ENCODE results near the gene C3orf70.

C3orf70 gene

GRCh38 chr3:185172086-185173049 is 19.5 kb upstream of the C3orf70 start:
- Histone ChIP-seq H3K27ac (ENCODE audit: extremely low read depth, low read depth, low read length) (no peak overlapping the region), H3K36me3 (ENCODE audit: control insufficient read depth in 2 of 2, insufficient read depth in 1 of 2, low read length in 2 of 2) (no peaks in the 10 kb centered on the region), H3K9me3 (ENCODE audit: control insufficient read depth, insufficient read depth, low read depth, low read length) (no peaks in the 10 kb centered on the region), H3K4me1 (ENCODE audit: control insufficient read depth, insufficient read depth, low read length) (no peaks in the 10 kb centered on the region), H3K4me3 (ENCODE audit: low read depth, low read length) (no peak overlapping the region)
- POLR2A ChIA-PET, result no interaction called here
- TF ChIP-seq ZNF324 (tag by site-specific recombination; IDR thresholded peaks at IDR 0.05) (no peak), ZNF2 (tag by site-specific recombination; IDR thresholded peaks at IDR 0.05) (no peak), ZNF404 (tag by site-specific recombination; IDR thresholded peaks at IDR 0.05) (no peak), ZNF266 (tag by site-specific recombination; IDR thresholded peaks at IDR 0.05; ENCODE audit: low read depth) (no peak), ZFP37 (tag by site-specific recombination; IDR thresholded peaks at IDR 0.05) (no peak), REST (tag by site-specific recombination; IDR thresholded peaks at IDR 0.05) (no peak), ZNF155 (tag by site-specific recombination; IDR thresholded peaks at IDR 0.05) (no peak), BCL11B (tag by site-specific recombination; IDR thresholded peaks at IDR 0.05; ENCODE audit: low read depth) (no peak), ZNF169 (tag by site-specific recombination; IDR thresholded peaks at IDR 0.05) (no peak), ZNF302 (tag by site-specific recombination; IDR thresholded peaks at IDR 0.05; ENCODE audit: low read depth) (no peak), ZNF138 (tag by site-specific recombination; IDR thresholded peaks at IDR 0.05; ENCODE audit: borderline replicate concordance) (no peak), ZNF354C (tag by site-specific recombination; IDR thresholded peaks at IDR 0.05; ENCODE audit: borderline replicate concordance, low read depth) (no peak), ZNF473 (tag by site-specific recombination; IDR thresholded peaks at IDR 0.05) (no peak), ZNF10 (tag by site-specific recombination; IDR thresholded peaks at IDR 0.05) (no peak), INSM2 (tag by site-specific recombination; IDR thresholded peaks at IDR 0.05) (no peak), ZNF830 (tag by site-specific recombination; IDR thresholded peaks at IDR 0.05; ENCODE audit: low read depth) (no peak), KLF1 (tag by site-specific recombination; IDR thresholded peaks at IDR 0.05) (no peak), ZBTB11 (tag by site-specific recombination; conservative IDR thresholded peaks at IDR 0.05; ENCODE audit: low read depth) (no peak), ZNF19 (tag by site-specific recombination; IDR thresholded peaks at IDR 0.05; ENCODE audit: low read depth) (no peak)
- CTCF ChIA-PET, result interaction anchor here (0.6 to 1.7 kb wide), 2 partner anchors 26 to 298 kb away, joined by 5 read pairs; no protein-coding TSS in a partner anchor

All from HEK293 (cell line).